SKM-1 (cell line): ENCODE data around the gene CYTH1.

ENCODE experiments used
- DNase-seq: peaks from one replicate; lab custom pipeline; 2025; ENCODE audit not compliant: unreplicated experiment; lab: John Stamatoyannopoulos, UW

The CYTH1 gene

DNA sequence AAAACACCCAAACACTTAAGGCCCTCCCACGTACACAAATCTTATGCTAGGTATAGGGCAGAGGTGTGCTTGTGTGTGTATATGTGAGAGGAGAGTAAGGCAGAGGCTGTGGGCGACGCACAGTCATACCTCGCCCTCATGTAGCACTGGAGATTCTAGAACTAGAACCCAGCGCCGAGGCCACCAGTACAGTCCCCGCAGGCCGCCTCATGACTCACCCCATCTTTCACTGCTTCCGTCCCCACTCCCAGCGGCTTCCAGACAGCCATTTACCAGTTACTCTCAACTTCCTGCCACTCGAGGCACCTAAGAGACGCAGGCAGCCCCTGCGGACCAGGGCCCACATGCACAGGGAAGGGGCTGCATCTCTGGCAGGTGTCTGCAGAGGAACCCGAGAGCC lies 23.2 kb upstream of the CYTH1 start:
- no peak for DNase-seq

DNA sequence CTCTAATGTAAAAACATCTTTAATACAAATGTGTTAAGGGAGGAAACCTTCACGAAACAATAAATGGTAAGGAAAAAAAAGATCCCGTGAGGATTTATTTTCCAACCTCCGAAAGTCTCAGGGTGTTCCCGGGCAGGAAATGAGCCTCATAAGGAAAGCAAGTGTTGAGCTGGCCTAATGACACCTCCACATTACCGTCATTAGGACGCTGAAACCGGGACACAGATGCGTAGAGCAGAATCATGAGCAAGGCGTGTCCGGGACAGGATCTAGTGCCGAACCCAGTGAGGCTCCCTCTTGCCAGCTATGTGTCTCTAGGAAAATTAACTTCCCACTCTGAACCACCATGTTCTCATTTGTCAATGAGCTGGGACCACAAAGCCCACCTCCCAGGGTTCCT lies 22.7 kb upstream of the CYTH1 start:
- no peak for DNase-seq

DNA sequence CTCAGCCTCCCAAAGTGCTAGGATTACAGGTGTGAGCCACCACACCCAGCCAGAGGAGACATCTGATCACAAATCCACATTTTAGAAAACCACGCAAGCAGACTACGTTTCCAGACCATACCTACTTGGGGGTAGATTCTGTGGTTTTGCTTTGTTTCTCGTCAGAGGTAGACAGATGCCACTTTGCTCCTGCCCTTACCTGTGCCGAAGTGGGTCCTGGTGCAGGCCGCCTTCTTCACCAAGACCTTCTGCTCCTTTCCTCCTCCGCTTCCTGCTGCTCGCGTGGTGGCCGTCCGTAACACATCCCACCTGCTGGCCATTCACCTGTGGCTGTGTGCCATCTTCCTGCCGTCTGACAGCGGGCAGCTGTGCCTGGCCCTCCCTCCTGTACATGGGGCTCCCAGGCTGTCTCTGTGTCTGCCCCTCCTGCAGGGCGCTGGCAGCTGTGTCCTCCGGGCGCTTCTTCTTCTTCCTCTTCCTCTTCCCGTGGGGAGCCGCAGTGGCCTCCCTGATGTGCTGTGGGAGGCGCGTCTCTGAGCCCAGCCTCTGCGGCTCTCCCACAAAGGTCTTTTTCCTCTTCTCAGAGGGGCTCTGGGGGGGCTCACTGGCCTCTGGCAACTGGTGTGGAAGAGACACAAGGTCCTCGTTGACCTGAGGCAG lies 21.2 kb upstream of the CYTH1 start:
- DNase-seq: no peak

GRCh38 chr17:78802459-78802858 lies 20.4 kb upstream of the CYTH1 start:
- DNase-seq: no peak

- DNase-seq: no peak
Measured at GRCh38 chr17:78802008-78802407, 19.9 kb upstream of the CYTH1 start.

- DNase-seq: no peak
Measured at GRCh38 chr17:78800132-78800931, 18.3 kb upstream of the CYTH1 start.

DNA sequence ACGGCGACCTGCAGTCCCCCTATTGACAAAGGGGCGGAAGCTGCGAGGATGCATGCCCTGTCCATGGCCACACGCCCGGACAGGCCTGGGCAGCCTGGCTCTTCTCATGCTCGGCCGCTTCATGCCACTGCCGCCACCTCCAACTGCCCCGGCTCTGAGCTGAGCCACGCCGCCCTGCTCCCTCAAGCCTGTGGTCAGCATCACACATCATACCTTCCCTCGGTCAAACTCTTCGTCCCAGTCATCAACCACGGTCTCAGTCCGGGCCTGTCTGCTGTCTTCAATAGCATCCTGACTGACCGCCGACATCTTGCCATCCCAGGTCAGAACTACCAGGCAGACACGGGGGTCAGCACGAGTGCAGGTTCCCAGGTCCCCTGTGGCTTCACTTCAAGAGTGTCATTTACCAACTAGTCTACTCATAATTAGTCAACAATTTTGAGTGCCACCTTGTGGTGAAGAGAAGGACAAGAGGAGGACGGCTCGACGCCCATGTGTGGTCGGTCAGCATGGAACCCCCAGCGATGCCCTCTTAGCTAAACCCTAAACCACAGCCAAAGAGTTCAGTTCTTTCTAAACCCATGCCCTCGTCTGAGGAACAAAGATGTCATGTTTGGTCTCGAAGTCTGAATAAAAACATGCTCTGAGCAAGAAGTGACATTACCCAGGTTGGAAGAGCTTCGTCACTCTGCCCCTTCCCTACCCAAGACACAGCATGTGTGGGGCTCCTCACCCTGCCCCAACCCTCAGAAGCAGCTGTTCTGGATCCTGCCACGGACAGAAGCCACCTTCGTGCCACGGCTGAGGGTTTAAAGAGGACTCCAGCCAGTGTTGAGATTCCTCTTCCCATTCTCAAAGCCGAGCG lies 16.9 kb upstream of the CYTH1 start:
- DNase-seq: no peak

GRCh38 chr17:78797691-78798585 lies 15.9 kb upstream of the CYTH1 start:
- no peak for DNase-seq

- DNase-seq: no peak
Measured at GRCh38 chr17:78797213-78797612, 15.1 kb upstream of the CYTH1 start.

GRCh38 chr17:78796517-78796900 lies 14.4 kb upstream of the CYTH1 start:
- DNase-seq: no peak

DNA sequence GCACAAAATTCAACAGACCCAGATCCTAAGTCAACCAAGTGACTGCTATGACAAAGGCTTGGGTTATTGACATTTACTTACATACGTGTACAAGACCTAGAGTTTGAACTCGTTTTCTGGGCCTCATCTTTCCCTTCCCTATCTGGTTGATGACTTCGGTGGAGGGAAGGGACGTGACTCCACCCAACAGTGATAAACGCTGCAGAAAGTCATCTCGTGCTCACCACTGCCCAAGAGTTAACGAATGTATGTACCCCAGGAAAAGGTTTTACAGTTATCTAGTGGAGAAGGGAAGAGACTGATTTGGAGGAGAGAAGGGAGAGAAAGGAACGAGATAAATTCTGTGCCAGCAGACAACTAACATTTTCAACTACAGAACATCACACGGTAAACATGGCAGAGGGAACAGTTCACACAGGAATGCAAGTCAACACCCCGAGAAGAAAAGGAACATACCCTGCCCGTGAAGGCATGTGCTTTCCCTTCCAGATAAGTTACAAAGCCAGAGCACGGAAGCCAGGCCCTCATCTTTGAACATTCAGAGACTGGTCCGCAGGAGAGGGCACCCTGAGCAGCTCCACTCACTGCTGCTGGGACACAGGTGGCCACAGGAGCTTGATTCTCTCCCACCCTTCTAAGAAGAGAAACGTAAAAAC lies 13.9 kb upstream of the CYTH1 start:
- no peak for DNase-seq

DNA sequence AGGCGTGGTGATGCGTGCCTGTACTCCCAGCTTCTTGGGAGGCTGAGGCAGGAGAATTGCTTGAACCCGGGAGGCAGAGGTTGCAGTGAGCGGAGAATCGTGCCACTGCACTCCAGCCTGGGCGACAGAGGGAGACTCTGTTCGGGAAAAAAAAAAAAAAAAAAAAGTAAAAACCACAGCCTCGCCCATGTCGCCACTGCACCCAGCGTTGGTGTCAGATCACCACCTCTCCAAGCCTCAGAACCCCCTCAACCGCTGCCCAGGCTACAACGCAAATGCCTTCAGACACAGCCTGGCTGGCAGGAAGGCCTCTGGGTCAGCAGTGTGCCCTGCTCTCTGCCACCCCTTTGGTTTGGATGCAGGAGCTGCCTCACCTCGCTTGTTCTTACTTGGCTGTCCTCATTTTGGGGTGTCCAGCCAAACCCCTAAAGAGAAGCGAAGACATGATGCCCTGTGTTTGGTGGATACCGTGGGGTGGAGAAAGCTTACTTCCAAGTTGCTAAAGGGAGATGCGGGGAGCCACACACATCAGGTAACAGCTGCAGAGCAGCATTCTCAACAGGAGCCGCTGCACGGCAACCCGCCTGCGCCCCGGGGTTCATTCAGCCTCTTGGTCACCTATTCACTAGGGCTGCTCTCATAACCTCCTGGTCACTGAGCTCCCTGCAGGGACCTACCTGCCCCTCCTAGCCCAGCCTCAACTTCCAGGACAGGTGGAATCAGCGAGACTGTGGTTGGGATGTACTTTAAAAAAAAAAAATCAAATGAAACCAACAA lies 13.0 kb upstream of the CYTH1 start:
- no peak for DNase-seq

- DNase-seq: no peak
Measured at GRCh38 chr17:78794399-78794798, 12.3 kb upstream of the CYTH1 start.

GRCh38 chr17:78793968-78794367 lies 11.9 kb upstream of the CYTH1 start:
- no peak for DNase-seq

GRCh38 chr17:78793415-78793814 lies 11.3 kb upstream of the CYTH1 start:
- DNase-seq: no peak

DNA sequence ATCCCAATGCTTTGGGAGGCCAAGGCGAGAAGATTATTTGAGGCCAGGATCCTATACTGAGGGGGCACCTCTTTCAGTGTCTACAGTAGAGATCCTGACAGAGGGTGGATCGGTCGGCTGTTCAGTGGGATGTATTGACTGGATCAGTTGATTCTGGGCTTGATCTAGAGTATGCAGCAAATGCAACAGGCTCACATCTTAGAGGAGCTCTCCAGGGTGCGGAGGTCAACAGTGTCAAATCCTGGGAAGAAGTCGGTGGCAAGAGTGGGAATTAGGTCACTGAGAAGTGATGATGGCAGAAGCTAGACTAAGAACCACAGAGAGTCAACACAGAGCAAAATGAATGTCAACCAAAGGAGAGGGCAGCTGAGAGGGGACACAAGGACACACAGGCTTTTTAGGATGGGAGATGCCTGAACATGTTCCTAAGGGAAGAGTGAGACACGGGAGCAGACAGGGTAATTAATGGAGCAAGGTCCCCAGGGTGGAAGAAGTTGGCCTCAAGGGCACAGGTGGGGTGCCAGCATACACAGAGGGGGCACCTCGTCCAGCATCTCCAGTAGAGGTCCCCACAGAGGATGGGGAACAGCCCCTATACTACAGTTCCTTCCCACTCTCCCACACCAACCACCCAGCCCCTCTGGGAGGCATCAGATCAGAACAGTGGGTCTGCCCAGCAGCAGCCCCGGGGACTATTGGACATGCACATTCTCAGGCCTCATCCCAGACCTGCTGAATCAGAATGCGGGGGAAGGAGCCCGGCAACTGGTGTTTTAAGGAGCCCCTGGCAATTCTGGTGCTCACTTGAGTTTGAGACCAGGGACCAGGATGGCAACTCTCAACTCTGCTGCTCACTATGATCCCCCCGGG lies 10.0 kb upstream of the CYTH1 start:
- DNase-seq: no peak

DNA sequence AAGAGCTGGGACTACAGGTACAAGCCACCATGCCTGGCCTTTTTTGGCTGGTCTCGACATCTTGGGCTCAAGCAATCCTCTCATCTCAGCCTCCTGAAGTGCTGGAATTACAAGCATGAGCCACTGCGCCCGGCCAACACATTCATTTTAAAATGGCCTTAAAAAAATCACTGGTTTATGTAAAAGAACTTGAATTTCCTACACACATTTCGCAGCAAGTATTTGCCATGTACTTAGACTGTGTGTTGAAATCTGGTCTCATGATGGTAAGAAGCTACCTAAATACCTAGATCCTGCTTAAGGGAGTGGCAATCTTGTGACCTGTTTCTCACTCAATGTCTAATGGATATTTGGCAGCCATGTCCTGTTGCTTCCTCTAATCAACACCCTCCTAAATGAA lies 8.5 kb upstream of the CYTH1 start:
- DNase-seq: no peak

- no peak for DNase-seq
Measured at GRCh38 chr17:78789663-78790181, 7.6 kb upstream of the CYTH1 start.
